ENCODE data around the gene SLC51B. TPM values are rescaled to one million over a fixed set of nuclear protein-coding genes. Genes with fewer than 3 reads are reported as not detected.

SLC51B gene
- polyA plus RNA-seq, 1 of the 3 experiments (the other 2 are of a cell fraction): not detected

DNA sequence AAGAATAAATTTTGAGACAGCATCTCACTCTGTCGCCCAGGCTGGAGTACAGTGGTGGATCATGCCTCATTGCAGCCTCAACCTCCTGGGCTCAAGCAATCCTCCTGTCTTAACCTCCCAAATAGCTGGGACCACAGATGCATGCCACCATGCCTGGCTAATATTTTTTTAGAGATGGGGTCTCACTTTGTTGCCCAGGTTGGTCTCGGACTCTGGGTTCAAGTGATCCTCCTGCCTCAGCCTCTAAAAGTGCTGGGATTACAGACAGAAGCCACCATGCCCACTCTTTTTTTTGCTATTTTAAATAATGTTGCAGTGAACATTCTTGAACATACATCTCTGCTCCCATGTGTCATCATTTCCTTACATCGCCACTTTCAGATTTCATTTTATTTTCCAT, 6.8 kb upstream of the SLC51B start:
- H2AFZ ChIP-seq (ENCODE audit: low read depth): no peak overlapping the region
- no peaks in the 10 kb centered on the region for H3K79me2 ChIP-seq (ENCODE audit: insufficient read depth)
- H4K20me1 ChIP-seq (ENCODE audit: insufficient read depth): no peaks in the 10 kb centered on the region
- no peaks in the 10 kb centered on the region for H3K9me3 ChIP-seq
- no peaks in the 10 kb centered on the region for H3K4me1 ChIP-seq (ENCODE audit: control insufficient read depth in 1 of 2, insufficient read depth in 2 of 2, low read depth in 1 of 2, low read length in 1 of 2)
- no peaks in the 10 kb centered on the region for H3K27me3 ChIP-seq (ENCODE audit: insufficient read depth)
- ChIA-PET POLR2A (no interaction called here), CTCF (interaction anchor here (1.3 to 1.5 kb wide), 2 partner anchors 16 to 63 kb away, joined by 3 to 6 read pairs; no protein-coding TSS in a partner anchor)
- no peak overlapping the region for H3K4me3 ChIP-seq (ENCODE audit: low read depth in 2 of 2, low read length in 1 of 2)
- 88% methylated on average over 3 of the region's 3 CpGs for WGBS (ENCODE audit: low lambda C conversion rate)
- DNase-seq: no peak
- H3K4me2 ChIP-seq: no peak overlapping the region
- no peaks in the 10 kb centered on the region for H3F3A ChIP-seq (replicated peaks; ENCODE audit: insufficient read depth)
- no peaks in the 10 kb centered on the region for H3K9me2 ChIP-seq
- TF ChIP-seq CHD2 (IDR thresholded peaks at IDR 0.05; ENCODE audit: low read length, partially characterized antibody) (no peak), RAD21 (IDR thresholded peaks at IDR 0.05; ENCODE audit: low read length) (no peak), MAX (IDR thresholded peaks at IDR 0.05; ENCODE audit: low read depth) (no peak), IRF3 (IDR thresholded peaks at IDR 0.05; ENCODE audit: low read depth, low read length) (no peak), MXI1 (IDR thresholded peaks at IDR 0.05; ENCODE audit: low read depth, low read length) (no peak), GABPA (IDR thresholded peaks at IDR 0.05; ENCODE audit: low read depth) (no peak), TEAD4 (IDR thresholded peaks at IDR 0.05; ENCODE audit: borderline replicate concordance, insufficient read depth) (no peak), SMC3 (IDR thresholded peaks at IDR 0.05; ENCODE audit: low read depth, low read length) (no peak), NRF1 (IDR thresholded peaks at IDR 0.05; ENCODE audit: low read depth, low read length) (no peak), RFX5 (IDR thresholded peaks at IDR 0.05; ENCODE audit: low read length) (no peak), RXRA (IDR thresholded peaks at IDR 0.05; ENCODE audit: borderline replicate concordance, low read depth) (no peak), SIN3A (IDR thresholded peaks at IDR 0.05; ENCODE audit: borderline replicate concordance, low read depth, low read length) (no peak), FOXJ3 (CRISPR knock-in tag; IDR thresholded peaks at IDR 0.05) (no peak), FOSL2 (IDR thresholded peaks at IDR 0.05; ENCODE audit: borderline replicate concordance, low read depth) (no peak), TCF12 (IDR thresholded peaks at IDR 0.05) (no peak), NFIC (IDR thresholded peaks at IDR 0.05; ENCODE audit: borderline replicate concordance) (no peak)
- no peak overlapping the region for H3K27ac ChIP-seq (ENCODE audit: low read depth in 2 of 2, low read length in 1 of 2)
- no peak overlapping the region for H3K9ac ChIP-seq
- no peaks in the 10 kb centered on the region for H3K36me3 ChIP-seq (replicated peaks in 1 of 2; ENCODE audit: control insufficient read depth in 1 of 2, insufficient read depth in 2 of 2, low read length in 1 of 2)

DNA sequence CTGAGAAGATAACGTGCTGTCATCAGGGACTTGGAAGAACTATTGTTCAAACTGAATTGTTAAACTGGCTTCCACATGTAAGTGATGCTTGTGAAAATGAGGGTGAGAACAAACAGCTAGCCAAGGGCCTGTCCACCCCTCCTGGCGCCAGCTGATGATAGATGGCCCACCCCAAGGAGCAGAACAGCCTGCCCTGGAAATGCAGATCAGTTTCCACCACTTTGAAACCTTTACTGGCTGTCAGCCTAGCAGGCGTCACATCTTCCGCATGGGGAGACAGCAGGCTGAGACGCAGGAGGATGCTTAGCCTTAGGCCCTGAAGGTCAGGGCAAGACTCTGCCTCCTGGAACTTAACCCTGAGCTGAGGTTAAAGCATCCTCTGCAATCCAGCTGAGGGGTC, 6.4 kb upstream of the SLC51B start:
- Histone ChIP-seq H3K79me2 (ENCODE audit: insufficient read depth) (no peaks in the 10 kb centered on the region), H3K27me3 (ENCODE audit: insufficient read depth) (no peaks in the 10 kb centered on the region), H3K27ac (ENCODE audit: low read depth in 2 of 2, low read length in 1 of 2) (no peak overlapping the region), H3K36me3 (replicated peaks in 1 of 2; ENCODE audit: control insufficient read depth in 1 of 2, insufficient read depth in 2 of 2, low read length in 1 of 2) (no peaks in the 10 kb centered on the region), H3K9ac (no peak overlapping the region), H3K4me1 (ENCODE audit: control insufficient read depth in 1 of 2, insufficient read depth in 2 of 2, low read depth in 1 of 2, low read length in 1 of 2) (no peaks in the 10 kb centered on the region), H4K20me1 (ENCODE audit: insufficient read depth) (no peaks in the 10 kb centered on the region), H2AFZ (ENCODE audit: low read depth) (no peak overlapping the region), H3K4me2 (no peak overlapping the region), H3K9me3 (no peaks in the 10 kb centered on the region), H3F3A (replicated peaks; ENCODE audit: insufficient read depth) (no peaks in the 10 kb centered on the region), H3K9me2 (no peaks in the 10 kb centered on the region), H3K4me3 (ENCODE audit: low read depth in 2 of 2, low read length in 1 of 2) (no peak overlapping the region)
- CTCF ChIA-PET: interaction anchor here (1.3 to 1.5 kb wide), 2 partner anchors 16 to 63 kb away, joined by 3 to 6 read pairs; no protein-coding TSS in a partner anchor
- 82% methylated on average over 5 of the region's 5 CpGs for WGBS (ENCODE audit: low lambda C conversion rate)
- DNase-seq: no peak
- POLR2A ChIA-PET: no interaction called here
- TF ChIP-seq RFX5 (IDR thresholded peaks at IDR 0.05; ENCODE audit: low read length) (no peak), RCOR1 (IDR thresholded peaks at IDR 0.05; ENCODE audit: low read length) (no peak), MEF2A (IDR thresholded peaks at IDR 0.05; ENCODE audit: borderline replicate concordance, low read depth) (no peak), RXRA (IDR thresholded peaks at IDR 0.05; ENCODE audit: borderline replicate concordance, low read depth) (no peak), IRF3 (IDR thresholded peaks at IDR 0.05; ENCODE audit: low read depth, low read length) (no peak), EP300 (IDR thresholded peaks at IDR 0.05; ENCODE audit: borderline replicate concordance in 1 of 2, low read depth in 1 of 2, low read length in 1 of 2) (no peak), TCF12 (IDR thresholded peaks at IDR 0.05) (no peak), MAX (IDR thresholded peaks at IDR 0.05; ENCODE audit: low read depth) (no peak), TEAD4 (IDR thresholded peaks at IDR 0.05; ENCODE audit: borderline replicate concordance, insufficient read depth) (no peak), EZH2phosphoT487 (IDR thresholded peaks at IDR 0.05; ENCODE audit: borderline replicate concordance, low read depth) (no peak), GATA2 (CRISPR knock-in tag; IDR thresholded peaks at IDR 0.05) (no peak), POLR2AphosphoS5 (IDR thresholded peaks at IDR 0.05; ENCODE audit: low read depth, low read length) (no peak)
- TF ChIP-seq, protein P1, sequence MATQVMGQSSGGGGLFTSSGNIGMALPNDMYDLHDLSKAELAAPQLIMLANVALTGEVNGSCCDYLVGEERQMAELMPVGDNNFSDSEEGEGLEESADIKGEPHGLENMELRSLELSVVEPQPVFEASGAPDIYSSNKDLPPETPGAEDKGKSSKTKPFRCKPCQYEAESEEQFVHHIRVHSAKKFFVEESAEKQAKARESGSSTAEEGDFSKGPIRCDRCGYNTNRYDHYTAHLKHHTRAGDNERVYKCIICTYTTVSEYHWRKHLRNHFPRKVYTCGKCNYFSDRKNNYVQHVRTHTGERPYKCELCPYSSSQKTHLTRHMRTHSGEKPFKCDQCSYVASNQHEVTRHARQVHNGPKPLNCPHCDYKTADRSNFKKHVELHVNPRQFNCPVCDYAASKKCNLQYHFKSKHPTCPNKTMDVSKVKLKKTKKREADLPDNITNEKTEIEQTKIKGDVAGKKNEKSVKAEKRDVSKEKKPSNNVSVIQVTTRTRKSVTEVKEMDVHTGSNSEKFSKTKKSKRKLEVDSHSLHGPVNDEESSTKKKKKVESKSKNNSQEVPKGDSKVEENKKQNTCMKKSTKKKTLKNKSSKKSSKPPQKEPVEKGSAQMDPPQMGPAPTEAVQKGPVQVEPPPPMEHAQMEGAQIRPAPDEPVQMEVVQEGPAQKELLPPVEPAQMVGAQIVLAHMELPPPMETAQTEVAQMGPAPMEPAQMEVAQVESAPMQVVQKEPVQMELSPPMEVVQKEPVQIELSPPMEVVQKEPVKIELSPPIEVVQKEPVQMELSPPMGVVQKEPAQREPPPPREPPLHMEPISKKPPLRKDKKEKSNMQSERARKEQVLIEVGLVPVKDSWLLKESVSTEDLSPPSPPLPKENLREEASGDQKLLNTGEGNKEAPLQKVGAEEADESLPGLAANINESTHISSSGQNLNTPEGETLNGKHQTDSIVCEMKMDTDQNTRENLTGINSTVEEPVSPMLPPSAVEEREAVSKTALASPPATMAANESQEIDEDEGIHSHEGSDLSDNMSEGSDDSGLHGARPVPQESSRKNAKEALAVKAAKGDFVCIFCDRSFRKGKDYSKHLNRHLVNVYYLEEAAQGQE (IDR thresholded peaks at IDR 0.05; ENCODE audit: low read depth, low read length): no peak

Measured in SK-N-SH (cell line).